B cell (primary cell): ENCODE results near the gene NCBP3. TPM values are rescaled to one million over a fixed set of nuclear protein-coding genes. Genes with fewer than 3 reads are reported as not detected.

Experiments
- ATAC-seq: fragments of 200-7000 bp; cut with Tn5 transposase; one replicate; pipeline ENCODE4 v1.10.0; 2021; ENCODE audit warnings: low read depth, mild to moderate bottlenecking, moderate number of reproducible peaks, moderate library complexity
- CTCF ChIA-PET: fragments of 350-600 bp; sonication (Branson Sonifier 250); formaldehyde crosslinking; loops from one replicate; lab custom pipeline; 2021; ENCODE audit warnings: antibody characterized with exemption, inconsistent platforms; lab: Charles Lee
- POLR2A ChIA-PET: fragments of 350-600 bp; sonication (Branson Sonifier 250); formaldehyde crosslinking; loops from one replicate; lab custom pipeline; 2021; ENCODE audit warnings: antibody characterized with exemption; lab: Charles Lee
- DNase-seq: peaks from one replicate; pipeline ENCODE4 v3.0.0; 2013
- H2AFZ ChIP-seq: 2 replicates; pipeline ENCODE4 v1.6.1; 2012; ENCODE audit warnings: mild to moderate bottlenecking, low read depth, low read length; ENCODE audit not compliant: insufficient read depth, poor library complexity, severe bottlenecking
- H3K27ac ChIP-seq, 2 donors: 1 replicate in 1 of 2; 2 replicates in 1 of 2; pipeline ENCODE4 v1.5.1; 2012 to 2013; ENCODE audit warnings: low read length in 2 of 2, mild to moderate bottlenecking in 2 of 2, moderate library complexity in 1 of 2
- H3K27me3 ChIP-seq, 4 experiments: fragments of 200-600 bp in 1 of 4; sonication (generic) in 1 of 4; replicated peaks in 1 of 4; 1 replicate in 2 of 4; 2 replicates in 2 of 4; pipeline versions ENCODE4 v1.6.1 to v1.7.0; 2013 to 2016; ENCODE audit warnings: low read length in 3 of 4, mild to moderate bottlenecking in 2 of 4, mixed read lengths in 1 of 4, moderate library complexity in 1 of 4; ENCODE audit not compliant: insufficient read depth in 4 of 4, control insufficient read depth in 3 of 4; ENCODE audit errors: control extremely low read depth in 1 of 4
- H3K36me3 ChIP-seq, 2 experiments: replicated peaks in 1 of 2; 1 replicate in 1 of 2; 2 replicates in 1 of 2; pipeline versions ENCODE4 v1.6.1 to v1.7.1; 2013; ENCODE audit warnings: low read length in 1 of 2; ENCODE audit not compliant: insufficient read depth in 2 of 2, control insufficient read depth in 1 of 2; ENCODE audit errors: control extremely low read depth in 1 of 2, extremely low read depth in 1 of 2
- H3K4me1 ChIP-seq, 2 donors: fragments of 200-600 bp in 1 of 2; sonication (generic) in 1 of 2; 1 replicate in 1 of 2; 2 replicates in 1 of 2; pipeline versions ENCODE4 v1.5.1 to v1.6.1; 2013 to 2017; ENCODE audit warnings: low read length in 2 of 2; ENCODE audit not compliant: control insufficient read depth in 2 of 2, insufficient read depth in 2 of 2
- H3K4me2 ChIP-seq: replicated peaks from 2 replicates; pipeline ENCODE3; 2012; ENCODE audit warnings: mild to moderate bottlenecking, low read depth, low read length; ENCODE audit not compliant: poor library complexity, severe bottlenecking
- H3K4me3 ChIP-seq, 5 experiments: fragments of 200-600 bp in 1 of 5; sonication (generic) in 1 of 5; 1 replicate in 3 of 5; 2 replicates in 2 of 5; pipeline versions ENCODE4 v1.5.1 to v1.7.0; 2011 to 2016; ENCODE audit warnings: low read length in 4 of 5, mild to moderate bottlenecking in 4 of 5, low read depth in 2 of 5, control low read depth in 1 of 5, moderate library complexity in 1 of 5; ENCODE audit not compliant: insufficient read depth in 1 of 5; ENCODE audit errors: control extremely low read depth in 1 of 5, extremely low read depth in 1 of 5
- H3K79me2 ChIP-seq: fragments of 200-600 bp; sonication (generic); one replicate; pipeline ENCODE4 v1.6.0; 2016; ENCODE audit warnings: low read length; ENCODE audit not compliant: control insufficient read depth, insufficient read depth
- H3K9ac ChIP-seq: fragments of 200-600 bp; sonication (generic); 2 replicates; pipeline ENCODE4 v1.6.1; 2017; ENCODE audit warnings: mild to moderate bottlenecking, low read length, moderate library complexity
- H3K9me3 ChIP-seq, 3 donors: one replicate each; pipeline versions ENCODE4 v1.6.1 to v1.7.1; 2013; ENCODE audit warnings: low read length in 2 of 3; ENCODE audit not compliant: control insufficient read depth in 2 of 3, insufficient read depth in 1 of 3; ENCODE audit errors: control extremely low read depth in 1 of 3
- H4K20me1 ChIP-seq: 2 replicates; pipeline ENCODE4 v1.6.0; 2012; ENCODE audit warnings: mild to moderate bottlenecking, low read length; ENCODE audit not compliant: insufficient read depth, control insufficient read depth, poor library complexity, severe bottlenecking
- H3K27ac Mint-ChIP-seq: one replicate; pipeline ENCODE4 v1.8.0; 2021; ENCODE audit warnings: mixed read lengths
- H3K27me3 Mint-ChIP-seq: one replicate; pipeline ENCODE4 v1.8.0; 2021; ENCODE audit warnings: mixed read lengths
- H3K4me1 Mint-ChIP-seq: one replicate; pipeline ENCODE4 v1.8.0; 2021; ENCODE audit warnings: mixed read lengths
- H3K4me3 Mint-ChIP-seq: one replicate; pipeline ENCODE4 v1.8.0; 2021; ENCODE audit warnings: mixed read lengths
- H3K9me3 Mint-ChIP-seq: one replicate; pipeline ENCODE4 v1.8.0; 2022; ENCODE audit warnings: mixed read lengths; ENCODE audit not compliant: insufficient read depth
- CTCF ChIP-seq: fragments of 200-600 bp; IDR thresholded peaks from one replicate; pipeline ENCODE4 v1.8.0; 2022; ENCODE audit warnings: antibody characterized with exemption, mild to moderate bottlenecking
- EZH2 ChIP-seq: IDR thresholded peaks from 2 replicates; pipeline ENCODE4 v1.6.1; 2012; ENCODE audit warnings: borderline replicate concordance, low read depth, mild to moderate bottlenecking, moderate library complexity, low read length; ENCODE audit not compliant: insufficient read depth, poor library complexity, severe bottlenecking
- WGBS: methylation state at CpG from one replicate; pipeline ENCODE4 v1.1.5; 2013; ENCODE audit warnings: missing lambda C conversion rate; ENCODE audit not compliant: insufficient coverage; 5-methylcytosine and 5-hydroxymethylcytosine counted together
- intact Hi-C: fragments of 100-400 bp; cut with micrococcal nuclease; formaldehyde crosslinking; loops from one replicate; pipeline ENCODE4 v1.10.0; 2022
- polyA plus RNA-seq: library from polyadenylated mRNA; depleted of rRNA; stranded (reverse); fragments of >200 nt; gene quantifications from 2 replicates; pipeline ENCODE4 v1.2.3, GENCODE V29; 2012
- total RNA-seq, 2 donors: library from RNA; stranded (reverse); fragments of 120-200 nt in 1 of 2; gene quantifications; 1 replicate in 1 of 2; 2 replicates in 1 of 2; pipeline versions ENCODE4 v1.2.3 to v1.2.4, GENCODE V29; 2013 to 2022

The NCBP3 gene
- total and polyA plus RNA-seq, 2 donors (not counting 1 experiment from before 2014, with no cell fraction given) = 11.1 to 71.7 TPM

DNA sequence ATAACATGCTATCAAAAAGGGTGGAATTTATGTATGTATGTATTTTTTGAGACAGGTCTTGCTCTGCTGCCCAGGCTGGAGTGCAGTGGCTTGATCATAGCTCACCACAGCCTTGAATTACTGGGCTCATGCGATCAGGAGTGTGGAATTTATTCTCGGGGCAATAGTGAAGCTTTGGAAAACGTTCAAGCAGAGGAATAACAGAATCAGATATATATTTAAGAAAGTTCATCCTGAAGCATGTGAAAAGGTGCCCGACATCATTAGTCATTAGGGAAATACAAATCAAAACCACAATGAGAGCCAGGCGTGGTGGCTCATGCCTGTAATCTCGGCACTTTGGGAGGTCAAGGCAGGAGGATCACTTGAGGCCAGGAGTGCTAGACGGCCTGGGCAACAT lies 37.3 kb downstream of the NCBP3 start:
- peak overlapping the region; percentile 7 for H3K27ac Mint-ChIP-seq
- CTCF ChIA-PET = no interaction called here
- peaks cover 8 to 29% of the 10 kb centered on the region in 2 donors for H3K4me1 ChIP-seq
- TF ChIP-seq CTCF (no peak), EZH2 (no peak)
- peaks cover 4 to 40% of the 10 kb centered on the region in 2 experiments for H3K36me3 ChIP-seq
- no peak overlapping the region for H3K27ac ChIP-seq
- no peak overlapping the region for H3K4me3 ChIP-seq
- peaks cover 0 to 2% (median 0%) of the 10 kb centered on the region in 3 donors for H3K9me3 ChIP-seq
- no peak for ATAC-seq
- POLR2A ChIA-PET = interaction anchor here (0.6 to 1.6 kb wide), 3 partner anchors 8 to 43 kb away, joined by 3 to 11 read pairs (median 5); partner anchors contain the start of gene ITGAE
- no peak overlapping the region for H3K9ac ChIP-seq
- H3K4me2 ChIP-seq = no peak overlapping the region
- H3K4me1 Mint-ChIP-seq = peaks cover 44% of the 10 kb centered on the region
- no peaks in the 10 kb centered on the region for H3K9me3 Mint-ChIP-seq
- 100% methylated on average over 2 of the region's 7 CpGs for WGBS
- no peaks in the 10 kb centered on the region for H3K79me2 ChIP-seq
- H3K4me3 Mint-ChIP-seq = no peak overlapping the region
- intact Hi-C loops = no loop called here
- H3K27me3 ChIP-seq = no peaks in the 10 kb centered on the region
- no peaks in the 10 kb centered on the region for H3K27me3 Mint-ChIP-seq
- no peak for DNase-seq
- no peak overlapping the region for H2AFZ ChIP-seq
- H4K20me1 ChIP-seq = no peaks in the 10 kb centered on the region

DNA sequence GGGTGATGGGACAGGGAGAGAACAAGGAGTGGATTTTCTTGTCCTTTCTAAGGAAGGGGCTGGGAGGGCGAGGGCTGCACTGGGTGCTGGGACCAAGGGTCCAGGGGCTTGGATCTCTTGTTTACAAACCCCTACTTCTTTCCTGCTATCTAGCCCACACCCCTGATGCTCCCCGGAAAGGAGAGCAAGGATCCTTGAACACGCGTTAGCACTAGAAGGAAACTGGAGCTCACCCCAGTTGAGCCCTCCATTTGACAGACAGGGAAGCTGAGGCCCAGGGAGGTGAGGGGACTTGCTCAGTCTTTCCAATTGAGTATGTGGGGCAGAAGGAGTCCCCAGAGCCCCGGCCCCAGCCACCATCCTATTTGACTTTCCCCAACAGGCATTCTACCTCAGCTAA lies 40.5 kb downstream of the NCBP3 start:
- peaks cover 8 to 25% of the 10 kb centered on the region in 2 donors for H3K4me1 ChIP-seq
- no peak overlapping the region for H3K27ac ChIP-seq
- Mint-ChIP-seq H3K27me3 (no peaks in the 10 kb centered on the region), H3K4me3 (no peak overlapping the region), H3K27ac (peak overlapping the region; percentile 90), H3K9me3 (no peaks in the 10 kb centered on the region), H3K4me1 (peaks cover 46% of the 10 kb centered on the region)
- TF ChIP-seq CTCF (no peak), EZH2 (no peak)
- DNase-seq (no peak), ATAC-seq (no peak)
- no peaks in the 10 kb centered on the region for H4K20me1 ChIP-seq
- H3K9me3 ChIP-seq = peaks cover 0 to 3% (median 0%) of the 10 kb centered on the region in 3 donors
- H3K9ac ChIP-seq = no peak overlapping the region
- intact Hi-C loops = no loop called here
- 94% methylated on average over 3 of the region's 5 CpGs for WGBS
- no peaks in the 10 kb centered on the region for H3K79me2 ChIP-seq
- ChIA-PET CTCF (interaction anchor here (1.2 to 4.7 kb wide), 2 partner anchors 22 to 68 kb away, joined by 4 to 23 read pairs; no protein-coding TSS in a partner anchor), POLR2A (no interaction called here)
- no peak overlapping the region for H3K4me3 ChIP-seq
- no peak overlapping the region for H2AFZ ChIP-seq
- no peaks in the 10 kb centered on the region for H3K27me3 ChIP-seq
- H3K36me3 ChIP-seq = peaks cover 4 to 23% of the 10 kb centered on the region in 2 experiments
- no peak overlapping the region for H3K4me2 ChIP-seq
